Suprapubic skin (tissue), 4 donors: Measurements from ENCODE around the gene TSPEAR. TPM values are rescaled to one million over a fixed set of nuclear protein-coding genes. Genes with fewer than 3 reads are reported as not detected.

Experiments
- DNase-seq, 2 donors: peaks; one replicate each; pipeline ENCODE4 v3.0.0-alpha.2; 2019; ENCODE audit warnings: low spot score in 2 of 2
- H3K27ac ChIP-seq: fragments of 200-600 bp; sonication (generic); one replicate; pipeline ENCODE4 v1.5.1; 2019
- H3K27me3 ChIP-seq: fragments of 200-600 bp; sonication (generic); one replicate; pipeline ENCODE4 v1.5.1; 2019
- H3K36me3 ChIP-seq: fragments of 200-600 bp; sonication (generic); one replicate; pipeline ENCODE4 v1.5.1; 2019
- H3K4me1 ChIP-seq: fragments of 200-600 bp; sonication (generic); one replicate; pipeline ENCODE4 v1.5.1; 2019
- H3K4me3 ChIP-seq: fragments of 200-600 bp; sonication (generic); one replicate; pipeline ENCODE4 v1.5.1; 2019; ENCODE audit warnings: mild to moderate bottlenecking
- H3K9me3 ChIP-seq: fragments of 200-600 bp; sonication (generic); one replicate; pipeline ENCODE4 v1.5.1; 2019
- CTCF ChIP-seq, 2 donors: fragments of 200-600 bp in 1 of 2; fragments of 450-650 bp in 1 of 2; sonication (generic) in 1 of 2; IDR thresholded peaks; one replicate each; pipeline ENCODE4 v1.5.1; 2016 to 2019; ENCODE audit warnings: antibody characterized with exemption in 2 of 2, mild to moderate bottlenecking in 1 of 2, moderate library complexity in 1 of 2
- EP300 ChIP-seq: sonication (generic); formaldehyde crosslinking; IDR thresholded peaks from one replicate; pipeline ENCODE4 v1.6.1; 2017; ENCODE audit warnings: antibody characterized with exemption
- POLR2A ChIP-seq, 2 donors: fragments of 450-650 bp; IDR thresholded peaks; one replicate each; pipeline ENCODE4 v1.6.1; 2017; ENCODE audit warnings: antibody characterized with exemption in 2 of 2, mild to moderate bottlenecking in 2 of 2, moderate library complexity in 2 of 2
- POLR2AphosphoS5 ChIP-seq, 3 donors: sonication (generic); formaldehyde crosslinking; IDR thresholded peaks; one replicate each; pipeline ENCODE4 v1.6.1; 2017; ENCODE audit warnings: antibody characterized with exemption in 3 of 3
- WGBS: methylation state at CpG from one replicate; pipeline ENCODE4 v1.1.5; 2018; 5-methylcytosine and 5-hydroxymethylcytosine counted together
- total RNA-seq, 4 donors: library from RNA; depleted of rRNA; stranded (reverse); fragments of >200 nt; gene quantifications; one replicate each; pipeline ENCODE4 v1.1.0, GENCODE V29; 2016

Gene TSPEAR
- total RNA-seq, 4 donors from 2014 or later: 0.21 to 0.59 (median 0.32) TPM; not detected in 1

GRCh38 chr21:44461005-44461404, 250.4 kb downstream of the TSPEAR start:
- Histone ChIP-seq H3K4me3 (no peak overlapping the region), H3K27ac (no peak overlapping the region), H3K36me3 (no peaks in the 10 kb centered on the region), H3K4me1 (peaks cover 7% of the 10 kb centered on the region), H3K9me3 (no peaks in the 10 kb centered on the region), H3K27me3 (no peaks in the 10 kb centered on the region)
- DNase-seq: peak in 1 of 2 donors; percentile 45
- TF ChIP-seq EP300 (no peak), CTCF (IDR thresholded peaks at IDR 0.05) (no peak), POLR2AphosphoS5 (IDR thresholded peaks at IDR 0.05) (no peak), POLR2A (IDR thresholded peaks at IDR 0.05) (no peak)
- WGBS: 90% methylated on average over 2 of the region's 8 CpGs

- TF ChIP-seq EP300 (no peak), CTCF (IDR thresholded peaks at IDR 0.05) (no peak), POLR2AphosphoS5 (IDR thresholded peaks at IDR 0.05) (no peak), POLR2A (IDR thresholded peaks at IDR 0.05) (no peak)
- H3K27me3 ChIP-seq: no peaks in the 10 kb centered on the region
- DNase-seq: no peak
- WGBS: 88% methylated on average over 8 of the region's 8 CpGs
- H3K4me3 ChIP-seq: no peak overlapping the region
- H3K27ac ChIP-seq: no peak overlapping the region
- H3K9me3 ChIP-seq: no peaks in the 10 kb centered on the region
- no peaks in the 10 kb centered on the region for H3K36me3 ChIP-seq
- H3K4me1 ChIP-seq: peaks cover 9% of the 10 kb centered on the region
Observed at GRCh38 chr21:44460441-44460755, 251.0 kb downstream of the TSPEAR start.

GRCh38 chr21:44459712-44460440, 251.5 kb downstream of the TSPEAR start:
- 85% methylated on average over 12 of the region's 14 CpGs for WGBS
- Histone ChIP-seq H3K4me3 (no peak overlapping the region), H3K9me3 (no peaks in the 10 kb centered on the region), H3K27me3 (no peaks in the 10 kb centered on the region), H3K36me3 (no peaks in the 10 kb centered on the region), H3K27ac (no peak overlapping the region), H3K4me1 (peaks cover 9% of the 10 kb centered on the region)
- DNase-seq: peak in 1 of 2 donors; percentile 52
- TF ChIP-seq CTCF (IDR thresholded peaks at IDR 0.05): no peak
- TF ChIP-seq EP300: no peak
- no peak for TF ChIP-seq POLR2AphosphoS5 (IDR thresholded peaks at IDR 0.05)
- no peak for TF ChIP-seq POLR2A (IDR thresholded peaks at IDR 0.05)

GRCh38 chr21:44458971-44459711, 252.2 kb downstream of the TSPEAR start:
- H3K4me3 ChIP-seq: no peak overlapping the region
- no peak for TF ChIP-seq CTCF (IDR thresholded peaks at IDR 0.05)
- no peak for TF ChIP-seq POLR2A (IDR thresholded peaks at IDR 0.05)
- no peak for TF ChIP-seq EP300
- no peak for TF ChIP-seq POLR2AphosphoS5 (IDR thresholded peaks at IDR 0.05)
- no peak overlapping the region for H3K27ac ChIP-seq
- WGBS: 98% methylated on average over 7 of the region's 19 CpGs
- peak in 1 of 2 donors; percentile 59 for DNase-seq
- no peaks in the 10 kb centered on the region for H3K9me3 ChIP-seq
- no peaks in the 10 kb centered on the region for H3K27me3 ChIP-seq
- peaks cover 9% of the 10 kb centered on the region for H3K4me1 ChIP-seq
- H3K36me3 ChIP-seq: no peaks in the 10 kb centered on the region
